PFSK-1 (cell line): ENCODE data around the gene FBN1.

Source experiments
- FOXP2 ChIP-seq: optimal IDR thresholded peaks from 2 replicates; pipeline ENCODE3; 2011; ENCODE audit warnings: borderline replicate concordance, control low read depth, inconsistent platforms; ENCODE audit not compliant: insufficient read depth; ENCODE audit errors: extremely low read length, extremely low read depth
- POLR2AphosphoS5 ChIP-seq: IDR thresholded peaks from 2 replicates; pipeline ENCODE4 v1.6.1; 2012; ENCODE audit warnings: low read depth, mild to moderate bottlenecking, control low read depth, low read length, moderate library complexity
- REST ChIP-seq, 2 experiments: IDR thresholded peaks; 2 replicates each; pipeline versions ENCODE4 v1.6.1 to v1.8.0; 2011 to 2012; ENCODE audit warnings: low read depth in 2 of 2, low read length in 2 of 2, control low read depth in 1 of 2, inconsistent platforms in 1 of 2, mild to moderate bottlenecking in 1 of 2, moderate library complexity in 1 of 2; ENCODE audit not compliant: insufficient read depth in 1 of 2
- SIN3A ChIP-seq: IDR thresholded peaks from 2 replicates; pipeline ENCODE4 v1.6.1; 2012; ENCODE audit warnings: mild to moderate bottlenecking, low read length, moderate library complexity, borderline replicate concordance; ENCODE audit not compliant: insufficient read depth
- TAF1 ChIP-seq: IDR thresholded peaks from 2 replicates; pipeline ENCODE4 v1.6.1; 2012; ENCODE audit warnings: low read length, control low read depth, borderline replicate concordance; ENCODE audit not compliant: insufficient read depth

FBN1 gene

GRCh38 chr15:48459571-48460442 is 185.7 kb downstream of the FBN1 start:
- TF ChIP-seq TAF1 (no peak), POLR2AphosphoS5 (no peak), SIN3A (no peak), FOXP2 (no peak), REST (IDR thresholded peaks at IDR 0.05; ENCODE audit: insufficient read depth in 1 of 2, low read depth in 2 of 2, low read length in 2 of 2) (no peak)

DNA sequence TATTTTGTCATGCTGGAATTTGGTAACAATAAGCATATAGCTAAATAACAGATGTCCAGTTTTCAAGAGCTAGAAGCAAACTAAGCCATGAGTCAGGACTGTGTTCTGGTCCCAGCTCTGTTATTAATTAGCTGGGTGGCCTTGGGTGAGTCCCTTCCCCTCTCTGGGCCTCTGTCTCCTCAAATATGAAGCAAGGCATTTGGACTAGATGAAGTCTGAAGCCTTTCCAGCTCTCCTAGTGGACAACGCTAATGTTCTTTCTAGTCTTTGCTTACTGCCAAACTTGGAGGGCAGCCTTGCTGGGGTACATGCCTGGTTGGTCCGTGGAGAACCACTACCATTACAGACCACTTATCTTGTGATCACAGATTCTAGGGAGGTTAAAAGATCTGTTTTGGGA is 186.6 kb downstream of the FBN1 start:
- TF ChIP-seq TAF1, result no peak
- no peak for TF ChIP-seq SIN3A
- no peak for TF ChIP-seq POLR2AphosphoS5
- no peak for TF ChIP-seq FOXP2
- no peak for TF ChIP-seq REST (IDR thresholded peaks at IDR 0.05; ENCODE audit: insufficient read depth in 1 of 2, low read depth in 2 of 2, low read length in 2 of 2)

GRCh38 chr15:48456134-48456533 is 189.4 kb downstream of the FBN1 start:
- TF ChIP-seq TAF1 (no peak), FOXP2 (no peak)

GRCh38 chr15:48451736-48452135 is 193.8 kb downstream of the FBN1 start:
- no peak for TF ChIP-seq REST (IDR thresholded peaks at IDR 0.05; ENCODE audit: insufficient read depth in 1 of 2, low read depth in 2 of 2, low read length in 2 of 2)
- TF ChIP-seq SIN3A, result no peak
- TF ChIP-seq FOXP2, result no peak
- TF ChIP-seq TAF1, result no peak
- no peak for TF ChIP-seq POLR2AphosphoS5

GRCh38 chr15:48451241-48451640 is 194.3 kb downstream of the FBN1 start:
- TF ChIP-seq FOXP2, result no peak
- TF ChIP-seq POLR2AphosphoS5, result no peak
- no peak for TF ChIP-seq SIN3A
- no peak for TF ChIP-seq REST (IDR thresholded peaks at IDR 0.05; ENCODE audit: insufficient read depth in 1 of 2, low read depth in 2 of 2, low read length in 2 of 2)
- no peak for TF ChIP-seq TAF1
